GM21723 (cell line): ENCODE data around the gene HIBADH.
"Not testable (repeated sequence)": the region's sequence is repeated elsewhere in the genome, so short reads cannot be mapped to it uniquely, and the experiment has no call there.

Experiments used
- ATAC-seq: cut with Tn5 transposase; IDR thresholded peaks from one replicate; pipeline ENCODE4 v1.9.1; 2021; ENCODE audit warnings: mild to moderate bottlenecking, moderate library complexity; ENCODE audit not compliant: unreplicated experiment

Gene HIBADH

GRCh38 chr7:27680610-27681009 lies 17.9 kb upstream of the HIBADH start:
- no peak for ATAC-seq

GRCh38 chr7:27678617-27679260 lies 16.1 kb upstream of the HIBADH start:
- ATAC-seq: no peak

GRCh38 chr7:27677912-27678612 lies 15.4 kb upstream of the HIBADH start:
- ATAC-seq: no peak

- not testable (repeated sequence) for ATAC-seq
Measured at GRCh38 chr7:27674126-27674525, 11.4 kb upstream of the HIBADH start.

GRCh38 chr7:27671675-27672074 lies 9.0 kb upstream of the HIBADH start:
- no peak for ATAC-seq

GRCh38 chr7:27670676-27671075 lies 8.0 kb upstream of the HIBADH start:
- no peak for ATAC-seq

- no peak for ATAC-seq
Measured at GRCh38 chr7:27670177-27670576, 7.5 kb upstream of the HIBADH start.

- ATAC-seq: no peak
Measured at GRCh38 chr7:27665531-27665930, 2.8 kb upstream of the HIBADH start.

- no peak for ATAC-seq
Measured at GRCh38 chr7:27663989-27664331, 1.3 kb upstream of the HIBADH start.

- peak; percentile 15 for ATAC-seq
Measured at GRCh38 chr7:27661811-27662489, 733 bp downstream of the HIBADH start.

- ATAC-seq: no peak
Measured at GRCh38 chr7:27656724-27657123, 6.0 kb downstream of the HIBADH start.

GRCh38 chr7:27655184-27655583 lies 7.5 kb downstream of the HIBADH start:
- ATAC-seq: no peak

GRCh38 chr7:27652518-27652917 lies 10.2 kb downstream of the HIBADH start:
- no peak for ATAC-seq

GRCh38 chr7:27651702-27652101 lies 11.0 kb downstream of the HIBADH start:
- no peak for ATAC-seq

- ATAC-seq: no peak
Measured at GRCh38 chr7:27650283-27650682, 12.4 kb downstream of the HIBADH start.

- no peak for ATAC-seq
Measured at GRCh38 chr7:27647489-27647888, 15.2 kb downstream of the HIBADH start.

GRCh38 chr7:27647046-27647445 lies 15.6 kb downstream of the HIBADH start:
- ATAC-seq: no peak

GRCh38 chr7:27642271-27642670 lies 20.4 kb downstream of the HIBADH start:
- no peak for ATAC-seq

GRCh38 chr7:27641581-27642230 lies 21.0 kb downstream of the HIBADH start:
- ATAC-seq: no peak

- ATAC-seq: no peak
Measured at GRCh38 chr7:27640884-27641574, 21.7 kb downstream of the HIBADH start.

GRCh38 chr7:27639851-27640250 lies 22.8 kb downstream of the HIBADH start:
- ATAC-seq: no peak
